ENCODE measurements around the gene DCC.

Gene DCC

DNA sequence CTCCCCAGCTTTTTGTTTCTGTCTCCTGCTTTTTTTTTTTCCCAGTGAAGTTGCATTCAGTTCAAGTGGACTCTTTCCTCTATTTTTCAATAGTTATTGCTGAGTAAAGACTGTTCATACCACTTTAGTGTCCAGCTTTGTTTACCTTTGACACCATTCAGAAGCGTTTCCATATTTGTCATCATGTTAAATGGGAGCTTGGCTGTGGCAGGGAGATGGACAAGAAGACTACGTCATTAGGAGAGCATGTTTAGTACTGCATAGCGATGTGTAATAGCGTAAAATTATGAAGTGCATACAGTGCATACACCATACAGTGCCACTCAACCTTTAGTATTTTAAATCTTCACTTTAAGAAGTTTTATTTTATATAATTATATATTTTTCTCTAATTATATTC, 655.9 kb downstream of the DCC start:
- Histone ChIP-seq H3K79me2 (ENCODE audit: low read length) (no peaks in the 10 kb centered on the region), H3K4me3 (ENCODE audit: low read length) (no peak overlapping the region), H3K9me2 (replicated peaks; ENCODE audit: insufficient read depth, low read length) (no peaks in the 10 kb centered on the region), H3F3A (ENCODE audit: insufficient read depth, low read length) (no peaks in the 10 kb centered on the region), H3K4me1 (ENCODE audit: low read length) (no peaks in the 10 kb centered on the region), H3K9me3 (replicated peaks; ENCODE audit: insufficient read depth, low read length) (no peaks in the 10 kb centered on the region), H3K27me3 (replicated peaks; ENCODE audit: insufficient read depth, low read length) (no peaks in the 10 kb centered on the region), H3K9ac (ENCODE audit: low read length) (no peak overlapping the region), H3K27ac (ENCODE audit: low read length) (no peak overlapping the region), H3K36me3 (replicated peaks; ENCODE audit: insufficient read depth, low read length) (no peaks in the 10 kb centered on the region), H2AFZ (ENCODE audit: low read length) (no peak overlapping the region), H4K20me1 (ENCODE audit: insufficient read depth, low read length) (no peaks in the 10 kb centered on the region), H3K4me2 (ENCODE audit: low read depth, low read length) (no peak overlapping the region)
- no peak for TF ChIP-seq EZH2 (optimal IDR thresholded peaks at IDR 0.05; ENCODE audit: low read depth, low read length)
- no peak for TF ChIP-seq EZH2phosphoT487 (IDR thresholded peaks at IDR 0.05; ENCODE audit: low read length)
- TF ChIP-seq, protein P1, sequence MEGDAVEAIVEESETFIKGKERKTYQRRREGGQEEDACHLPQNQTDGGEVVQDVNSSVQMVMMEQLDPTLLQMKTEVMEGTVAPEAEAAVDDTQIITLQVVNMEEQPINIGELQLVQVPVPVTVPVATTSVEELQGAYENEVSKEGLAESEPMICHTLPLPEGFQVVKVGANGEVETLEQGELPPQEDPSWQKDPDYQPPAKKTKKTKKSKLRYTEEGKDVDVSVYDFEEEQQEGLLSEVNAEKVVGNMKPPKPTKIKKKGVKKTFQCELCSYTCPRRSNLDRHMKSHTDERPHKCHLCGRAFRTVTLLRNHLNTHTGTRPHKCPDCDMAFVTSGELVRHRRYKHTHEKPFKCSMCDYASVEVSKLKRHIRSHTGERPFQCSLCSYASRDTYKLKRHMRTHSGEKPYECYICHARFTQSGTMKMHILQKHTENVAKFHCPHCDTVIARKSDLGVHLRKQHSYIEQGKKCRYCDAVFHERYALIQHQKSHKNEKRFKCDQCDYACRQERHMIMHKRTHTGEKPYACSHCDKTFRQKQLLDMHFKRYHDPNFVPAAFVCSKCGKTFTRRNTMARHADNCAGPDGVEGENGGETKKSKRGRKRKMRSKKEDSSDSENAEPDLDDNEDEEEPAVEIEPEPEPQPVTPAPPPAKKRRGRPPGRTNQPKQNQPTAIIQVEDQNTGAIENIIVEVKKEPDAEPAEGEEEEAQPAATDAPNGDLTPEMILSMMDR (IDR thresholded peaks at IDR 0.05; ENCODE audit: low read length), result no peak
- no peak for DNase-seq

DNA sequence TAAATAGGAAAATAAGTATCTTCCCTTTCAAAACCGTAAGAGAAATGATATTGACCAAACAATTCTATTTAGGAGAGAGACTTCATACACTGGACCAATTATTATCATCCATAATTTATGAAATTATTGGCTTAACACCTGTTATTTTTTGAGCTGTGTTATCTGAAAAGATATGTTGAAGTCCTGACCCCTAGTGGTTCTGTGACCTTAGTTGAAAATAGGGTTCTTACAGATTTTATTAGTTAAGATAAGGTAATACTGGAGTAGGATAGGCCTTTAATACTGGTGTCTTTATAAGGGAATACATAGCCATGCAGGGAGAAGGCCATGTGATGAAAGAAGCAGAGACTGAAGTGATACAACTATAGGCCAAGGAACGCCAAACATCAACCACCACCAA, 659.6 kb downstream of the DCC start:
- Histone ChIP-seq H3K79me2 (ENCODE audit: low read length) (no peaks in the 10 kb centered on the region), H3K27me3 (replicated peaks; ENCODE audit: insufficient read depth, low read length) (no peaks in the 10 kb centered on the region), H3K4me3 (ENCODE audit: low read length) (no peak overlapping the region), H3K4me1 (ENCODE audit: low read length) (no peaks in the 10 kb centered on the region), H4K20me1 (ENCODE audit: insufficient read depth, low read length) (no peaks in the 10 kb centered on the region), H3K9me3 (replicated peaks; ENCODE audit: insufficient read depth, low read length) (no peaks in the 10 kb centered on the region), H3K9ac (ENCODE audit: low read length) (no peak overlapping the region), H3K9me2 (replicated peaks; ENCODE audit: insufficient read depth, low read length) (no peaks in the 10 kb centered on the region), H3K4me2 (ENCODE audit: low read depth, low read length) (no peak overlapping the region), H3F3A (ENCODE audit: insufficient read depth, low read length) (no peaks in the 10 kb centered on the region), H2AFZ (ENCODE audit: low read length) (no peak overlapping the region), H3K36me3 (replicated peaks; ENCODE audit: insufficient read depth, low read length) (no peaks in the 10 kb centered on the region), H3K27ac (ENCODE audit: low read length) (no peak overlapping the region)
- TF ChIP-seq EZH2 (optimal IDR thresholded peaks at IDR 0.05; ENCODE audit: low read depth, low read length), result no peak
- TF ChIP-seq, protein P1 (IDR thresholded peaks at IDR 0.05; ENCODE audit: low read length), result no peak
- DNase-seq, result no peak

DNA sequence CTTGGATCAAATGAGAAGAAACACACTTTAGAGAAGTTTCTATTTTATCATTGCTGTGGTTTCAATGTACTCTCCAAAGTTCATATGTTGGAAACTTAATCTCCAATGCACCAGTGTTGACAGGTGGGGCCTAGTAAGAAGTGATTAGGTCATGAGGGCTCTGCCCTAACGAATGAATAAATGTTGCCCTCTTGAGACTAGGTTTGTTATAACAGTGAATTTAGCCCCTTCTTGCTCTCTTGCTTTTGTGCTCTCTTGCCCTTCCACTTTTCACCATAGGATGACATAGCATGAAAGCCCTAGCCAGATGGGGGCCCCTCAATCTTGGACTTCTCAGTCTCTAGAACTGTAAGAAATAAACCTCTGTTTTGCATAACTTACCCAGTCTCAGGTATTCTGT, 664.8 kb downstream of the DCC start:
- H3K4me1 ChIP-seq (ENCODE audit: low read length), result no peaks in the 10 kb centered on the region
- no peak for DNase-seq
- H3K9me3 ChIP-seq (replicated peaks; ENCODE audit: insufficient read depth, low read length), result no peaks in the 10 kb centered on the region
- TF ChIP-seq EZH2 (optimal IDR thresholded peaks at IDR 0.05; ENCODE audit: low read depth, low read length), result no peak
- no peak for TF ChIP-seq EZH2phosphoT487 (IDR thresholded peaks at IDR 0.05; ENCODE audit: low read length)
- TF ChIP-seq, protein P1 (IDR thresholded peaks at IDR 0.05; ENCODE audit: low read length), result no peak
- no peak overlapping the region for H3K9ac ChIP-seq (ENCODE audit: low read length)
- H3K9me2 ChIP-seq (replicated peaks; ENCODE audit: insufficient read depth, low read length), result no peaks in the 10 kb centered on the region
- H3K27me3 ChIP-seq (replicated peaks; ENCODE audit: insufficient read depth, low read length), result no peaks in the 10 kb centered on the region
- no peak overlapping the region for H2AFZ ChIP-seq (ENCODE audit: low read length)
- H3K36me3 ChIP-seq (replicated peaks; ENCODE audit: insufficient read depth, low read length), result no peaks in the 10 kb centered on the region
- H4K20me1 ChIP-seq (ENCODE audit: insufficient read depth, low read length), result no peaks in the 10 kb centered on the region
- H3K79me2 ChIP-seq (ENCODE audit: low read length), result no peaks in the 10 kb centered on the region
- H3K4me3 ChIP-seq (ENCODE audit: low read length), result no peak overlapping the region
- H3K27ac ChIP-seq (ENCODE audit: low read length), result no peak overlapping the region
- no peak overlapping the region for H3K4me2 ChIP-seq (ENCODE audit: low read depth, low read length)
- no peaks in the 10 kb centered on the region for H3F3A ChIP-seq (ENCODE audit: insufficient read depth, low read length)

Measured in MM.1S (cell line).